ENCODE results near the gene PPP1R14C. TPM values are rescaled to one million over a fixed set of nuclear protein-coding genes. Genes with fewer than 3 reads are reported as not detected.

The PPP1R14C gene
- total and polyA plus RNA-seq, 2 of the 13 experiments (the other 11 are each of a cell fraction or from before 2014, with no cell fraction given), result not detected

GRCh38 chr6:150177952-150178520 is 35.2 kb downstream of the PPP1R14C start (continued):
- no peak for TF ChIP-seq PATZ1 (CRISPR knock-in tag; IDR thresholded peaks at IDR 0.05)
- TF ChIP-seq SNAPC2 (CRISPR knock-in tag; IDR thresholded peaks at IDR 0.05), result no peak
- no peak for TF ChIP-seq ZNF136 (CRISPR knock-in tag; IDR thresholded peaks at IDR 0.05; ENCODE audit: low read depth)

- 37% methylated on average over 3 of the region's 3 CpGs for WGBS (ENCODE audit: low lambda C conversion rate)
- intact Hi-C loops (cut with micrococcal nuclease; ENCODE audit: unreplicated experiment), result no loop called here
- TF ChIP-seq THAP9 (CRISPR knock-in tag; IDR thresholded peaks at IDR 0.05; ENCODE audit: borderline replicate concordance), result no peak
- no peak for TF ChIP-seq HIC2 (CRISPR knock-in tag; IDR thresholded peaks at IDR 0.05; ENCODE audit: low read depth)
- TF ChIP-seq RORA (CRISPR knock-in tag; IDR thresholded peaks at IDR 0.05), result no peak
- no peak for TF ChIP-seq SETDB1 (CRISPR knock-in tag; IDR thresholded peaks at IDR 0.05; ENCODE audit: borderline replicate concordance)
- TF ChIP-seq FOXO4 (CRISPR knock-in tag; conservative IDR thresholded peaks at IDR 0.05), result no peak
- TF ChIP-seq THRA (CRISPR knock-in tag; IDR thresholded peaks at IDR 0.05; ENCODE audit: borderline replicate concordance), result no peak
- TF ChIP-seq ARHGAP35 (CRISPR knock-in tag; IDR thresholded peaks at IDR 0.05; ENCODE audit: borderline replicate concordance), result no peak
- no peak for TF ChIP-seq ZNF431 (CRISPR knock-in tag; IDR thresholded peaks at IDR 0.05; ENCODE audit: borderline replicate concordance, low read depth)
- TF ChIP-seq SIN3B (IDR thresholded peaks at IDR 0.05; ENCODE audit: low read length), result no peak
- TF ChIP-seq ZMAT3 (CRISPR knock-in tag; conservative IDR thresholded peaks at IDR 0.05), result no peak
These were observed 36.2 kb downstream of the PPP1R14C start for GRCh38 chr6:150179030-150179429.

More at GRCh38 chr6:150179030-150179429, 36.2 kb downstream of the PPP1R14C start:
- H3K27ac ChIP-seq (ENCODE audit: extremely low read length, insufficient read depth, low read length), result no peak overlapping the region
- FAIRE-seq (no peak), ATAC-seq (no peak), DNase-seq (ENCODE audit: low spot score) (no peak)
- H3K4me3 ChIP-seq (replicated peaks in 1 of 3; ENCODE audit: insufficient read depth in 1 of 3, low read depth in 2 of 3, low read length in 3 of 3), result no peak overlapping the region
- no peaks in the 10 kb centered on the region for H3K36me3 ChIP-seq (replicated peaks in 1 of 2; ENCODE audit: control insufficient read depth in 1 of 2, insufficient read depth in 2 of 2, low read length in 2 of 2)
- ChIA-PET CTCF (ENCODE audit: low intra/inter-chr PET ratio, low total read pairs) (no interaction called here), POLR2A (no interaction called here)
- no peak overlapping the region for H2AFZ ChIP-seq (ENCODE audit: low read length)
- H3K4me1 ChIP-seq (ENCODE audit: insufficient read depth, low read length), result peaks cover 8% of the 10 kb centered on the region
- no peaks in the 10 kb centered on the region for H4K20me1 ChIP-seq (ENCODE audit: insufficient read depth, low read length)
- no peaks in the 10 kb centered on the region for H3K9me3 ChIP-seq (ENCODE audit: low read length)
- no peak overlapping the region for H3K9ac ChIP-seq (ENCODE audit: insufficient read depth, low read depth, low read length)
- BruUV-seq (replicated peaks), result no TSS peak
- no peak overlapping the region for H3K4me2 ChIP-seq (ENCODE audit: low read depth, low read length)
- peaks cover 0 to 20% of the 10 kb centered on the region in 2 experiments; a peak in 3 of 5 replicates for H3K27me3 ChIP-seq (ENCODE audit: control insufficient read depth in 1 of 2, insufficient read depth in 2 of 2, low read length in 2 of 2)
- in situ Hi-C loops (cut with HindIII; ENCODE audit: extremely low pct_ligation_motif_present, low pct_unique_long_range_greater_than_20kb), result no loop called here
- no peaks in the 10 kb centered on the region for H3K79me2 ChIP-seq (ENCODE audit: insufficient read depth, low read length)

Data from HepG2 (cell line).